Measurements from ENCODE around the gene FLNB.
A peak's percentile ranks its signal among the peaks of the same experiment; 100 is the strongest.

The FLNB gene

GRCh38 chr3:58029842-58030584 lies 21.8 kb downstream of the FLNB start (continued):
- TF ChIP-seq, protein P1, sequence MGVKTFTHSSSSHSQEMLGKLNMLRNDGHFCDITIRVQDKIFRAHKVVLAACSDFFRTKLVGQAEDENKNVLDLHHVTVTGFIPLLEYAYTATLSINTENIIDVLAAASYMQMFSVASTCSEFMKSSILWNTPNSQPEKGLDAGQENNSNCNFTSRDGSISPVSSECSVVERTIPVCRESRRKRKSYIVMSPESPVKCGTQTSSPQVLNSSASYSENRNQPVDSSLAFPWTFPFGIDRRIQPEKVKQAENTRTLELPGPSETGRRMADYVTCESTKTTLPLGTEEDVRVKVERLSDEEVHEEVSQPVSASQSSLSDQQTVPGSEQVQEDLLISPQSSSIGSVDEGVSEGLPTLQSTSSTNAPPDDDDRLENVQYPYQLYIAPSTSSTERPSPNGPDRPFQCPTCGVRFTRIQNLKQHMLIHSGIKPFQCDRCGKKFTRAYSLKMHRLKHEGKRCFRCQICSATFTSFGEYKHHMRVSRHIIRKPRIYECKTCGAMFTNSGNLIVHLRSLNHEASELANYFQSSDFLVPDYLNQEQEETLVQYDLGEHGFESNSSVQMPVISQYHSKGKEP (tag by site-specific recombination; IDR thresholded peaks at IDR 0.05) = no peak
- TF ChIP-seq GLI4 (tag by site-specific recombination; IDR thresholded peaks at IDR 0.05) (no peak), ZNF169 (tag by site-specific recombination; IDR thresholded peaks at IDR 0.05) (no peak), ZNF544 (tag by site-specific recombination; IDR thresholded peaks at IDR 0.05) (no peak), ZBTB49 (tag by site-specific recombination; IDR thresholded peaks at IDR 0.05; ENCODE audit: low read depth) (no peak), ZNF610 (tag by site-specific recombination; IDR thresholded peaks at IDR 0.05; ENCODE audit: borderline replicate concordance) (peak; percentile 25; the same call in 1 of the 2 replicates), ZNF280D (tag by site-specific recombination; IDR thresholded peaks at IDR 0.05) (no peak), ZBTB8A (tag by site-specific recombination; IDR thresholded peaks at IDR 0.05) (no peak), SP7 (tag by site-specific recombination; IDR thresholded peaks at IDR 0.05) (peak; percentile 81; the same call in 1 of the 2 replicates), ZNF23 (tag by site-specific recombination; IDR thresholded peaks at IDR 0.05; ENCODE audit: borderline replicate concordance) (no peak), ZNF776 (tag by site-specific recombination; IDR thresholded peaks at IDR 0.05; ENCODE audit: borderline replicate concordance) (no peak), PRDM4 (tag by site-specific recombination; IDR thresholded peaks at IDR 0.05) (peak; percentile 58; the same call in 1 of the 2 replicates), ZFP37 (tag by site-specific recombination; IDR thresholded peaks at IDR 0.05) (no peak), ZNF670 (tag by site-specific recombination; IDR thresholded peaks at IDR 0.05; ENCODE audit: low read depth) (no peak), ZNF391 (tag by site-specific recombination; IDR thresholded peaks at IDR 0.05; ENCODE audit: borderline replicate concordance, low read depth) (no peak), ZNF768 (tag by site-specific recombination; IDR thresholded peaks at IDR 0.05) (no peak), ZNF707 (tag by site-specific recombination; IDR thresholded peaks at IDR 0.05) (no peak), ZNF404 (tag by site-specific recombination; IDR thresholded peaks at IDR 0.05) (no peak), HOXA7 (CRISPR knock-in tag; IDR thresholded peaks at IDR 0.05; ENCODE audit: borderline replicate concordance) (no peak), TCF7L2 (IDR thresholded peaks at IDR 0.05; ENCODE audit: borderline replicate concordance, low read depth, low read length) (no peak), ZNF266 (tag by site-specific recombination; IDR thresholded peaks at IDR 0.05; ENCODE audit: low read depth) (no peak), ZNF792 (tag by site-specific recombination; IDR thresholded peaks at IDR 0.05) (no peak), KLF8 (tag by site-specific recombination; IDR thresholded peaks at IDR 0.05) (no peak)
- TF ChIP-seq, protein P2, sequence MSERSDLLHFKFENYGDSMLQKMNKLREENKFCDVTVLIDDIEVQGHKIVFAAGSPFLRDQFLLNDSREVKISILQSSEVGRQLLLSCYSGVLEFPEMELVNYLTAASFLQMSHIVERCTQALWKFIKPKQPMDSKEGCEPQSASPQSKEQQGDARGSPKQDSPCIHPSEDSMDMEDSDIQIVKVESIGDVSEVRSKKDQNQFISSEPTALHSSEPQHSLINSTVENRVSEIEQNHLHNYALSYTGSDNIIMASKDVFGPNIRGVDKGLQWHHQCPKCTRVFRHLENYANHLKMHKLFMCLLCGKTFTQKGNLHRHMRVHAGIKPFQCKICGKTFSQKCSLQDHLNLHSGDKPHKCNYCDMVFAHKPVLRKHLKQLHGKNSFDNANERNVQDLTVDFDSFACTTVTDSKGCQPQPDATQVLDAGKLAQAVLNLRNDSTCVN (tag by site-specific recombination; optimal IDR thresholded peaks at IDR 0.05) = no peak
- TF ChIP-seq, protein P3, sequence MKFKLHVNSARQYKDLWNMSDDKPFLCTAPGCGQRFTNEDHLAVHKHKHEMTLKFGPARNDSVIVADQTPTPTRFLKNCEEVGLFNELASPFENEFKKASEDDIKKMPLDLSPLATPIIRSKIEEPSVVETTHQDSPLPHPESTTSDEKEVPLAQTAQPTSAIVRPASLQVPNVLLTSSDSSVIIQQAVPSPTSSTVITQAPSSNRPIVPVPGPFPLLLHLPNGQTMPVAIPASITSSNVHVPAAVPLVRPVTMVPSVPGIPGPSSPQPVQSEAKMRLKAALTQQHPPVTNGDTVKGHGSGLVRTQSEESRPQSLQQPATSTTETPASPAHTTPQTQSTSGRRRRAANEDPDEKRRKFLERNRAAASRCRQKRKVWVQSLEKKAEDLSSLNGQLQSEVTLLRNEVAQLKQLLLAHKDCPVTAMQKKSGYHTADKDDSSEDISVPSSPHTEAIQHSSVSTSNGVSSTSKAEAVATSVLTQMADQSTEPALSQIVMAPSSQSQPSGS (tag by site-specific recombination; IDR thresholded peaks at IDR 0.05; ENCODE audit: low read depth) = peak; percentile 86
- TF ChIP-seq, protein P4, sequence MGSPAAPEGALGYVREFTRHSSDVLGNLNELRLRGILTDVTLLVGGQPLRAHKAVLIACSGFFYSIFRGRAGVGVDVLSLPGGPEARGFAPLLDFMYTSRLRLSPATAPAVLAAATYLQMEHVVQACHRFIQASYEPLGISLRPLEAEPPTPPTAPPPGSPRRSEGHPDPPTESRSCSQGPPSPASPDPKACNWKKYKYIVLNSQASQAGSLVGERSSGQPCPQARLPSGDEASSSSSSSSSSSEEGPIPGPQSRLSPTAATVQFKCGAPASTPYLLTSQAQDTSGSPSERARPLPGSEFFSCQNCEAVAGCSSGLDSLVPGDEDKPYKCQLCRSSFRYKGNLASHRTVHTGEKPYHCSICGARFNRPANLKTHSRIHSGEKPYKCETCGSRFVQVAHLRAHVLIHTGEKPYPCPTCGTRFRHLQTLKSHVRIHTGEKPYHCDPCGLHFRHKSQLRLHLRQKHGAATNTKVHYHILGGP (tag by site-specific recombination; IDR thresholded peaks at IDR 0.05) = no peak

All from HEK293 (cell line).